Panc1 (cell line): Measurements from ENCODE around the gene NFATC2.

Experiments
- CTCF ChIP-seq: fragments of 450-650 bp; IDR thresholded peaks from 2 replicates; pipeline ENCODE4 v1.5.1; 2017; ENCODE audit warnings: mild to moderate bottlenecking
- POLR2AphosphoS5 ChIP-seq: IDR thresholded peaks from 2 replicates; pipeline ENCODE4 v1.6.1; 2012; ENCODE audit warnings: mild to moderate bottlenecking, low read depth, low read length, moderate library complexity
- REST ChIP-seq, 2 experiments: IDR thresholded peaks; 2 replicates each; pipeline ENCODE4 v1.6.1; 2011 to 2012; ENCODE audit warnings: low read depth in 2 of 2, control low read depth in 1 of 2, low read length in 1 of 2, mild to moderate bottlenecking in 1 of 2, moderate library complexity in 1 of 2; ENCODE audit not compliant: insufficient read depth in 1 of 2
- SIN3A ChIP-seq: IDR thresholded peaks from 2 replicates; pipeline ENCODE4 v1.6.1; 2012; ENCODE audit warnings: low read depth, mild to moderate bottlenecking, low read length, moderate library complexity, borderline replicate concordance; ENCODE audit not compliant: insufficient read depth

- TF ChIP-seq CTCF (peak; percentile 59), POLR2AphosphoS5 (no peak), REST (IDR thresholded peaks at IDR 0.05; ENCODE audit: insufficient read depth in 1 of 2, low read depth in 2 of 2, low read length in 1 of 2) (no peak), SIN3A (no peak)
Observed at GRCh38 chr20:51542033-51542570, 417 bp downstream of the NFATC2 start.
